ENCODE results near the gene IGFBP5. TPM values are rescaled to one million over a fixed set of nuclear protein-coding genes. Genes with fewer than 3 reads are reported as not detected.

The IGFBP5 gene
- total and polyA plus RNA-seq, 10 of the 15 experiments (the other 5 are each of a cell fraction or from before 2014, with no cell fraction given), result 2.8 TPM; not detected in 9

DNA sequence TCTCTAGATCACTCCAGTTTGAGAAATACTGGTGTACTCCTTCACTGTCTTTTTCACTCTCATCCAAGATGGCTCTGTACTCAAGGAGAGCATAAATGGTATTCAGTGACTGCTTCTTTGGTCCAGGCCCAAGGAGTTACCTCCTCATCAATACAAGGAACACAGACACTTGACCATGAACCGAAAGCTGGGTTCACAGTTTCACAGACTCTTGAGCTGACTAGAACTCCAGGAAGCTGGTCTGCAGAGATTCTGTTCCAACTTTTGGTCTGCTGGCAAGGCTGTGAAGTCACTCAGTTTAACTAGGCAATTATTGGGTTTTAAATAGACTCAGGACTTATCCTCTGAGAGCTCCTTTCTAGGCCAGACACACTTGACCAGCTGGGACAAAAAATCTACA lies 7.4 kb upstream of the IGFBP5 start:
- SMC1A ChIA-PET (ENCODE audit: uncharacterized antibody, unreplicated experiment), result interaction anchor here (0.6 kb wide), 1 partner anchor 405 kb away, joined by 3 read pairs; no protein-coding TSS in a partner anchor
- intact Hi-C loops (cut with micrococcal nuclease; ENCODE audit: unreplicated experiment), result no loop called here
- POLR2A ChIA-PET, result no interaction called here
- TF ChIP-seq SMAD1 (IDR thresholded peaks at IDR 0.05; ENCODE audit: low read depth, partially characterized antibody), result no peak
- no peak for TF ChIP-seq MYB (IDR thresholded peaks at IDR 0.05; ENCODE audit: borderline replicate concordance, low read depth, low read length)
- TF ChIP-seq CBFB (IDR thresholded peaks at IDR 0.05; ENCODE audit: low read depth), result no peak
- TF ChIP-seq ESRRA (IDR thresholded peaks at IDR 0.05; ENCODE audit: low read length), result no peak
- no peak for TF ChIP-seq NRF1 (conservative IDR thresholded peaks at IDR 0.05; ENCODE audit: low read depth, low read length)
- TF ChIP-seq ZSCAN29 (IDR thresholded peaks at IDR 0.05), result no peak
- H3K4me1 ChIP-seq (ENCODE audit: control insufficient read depth, insufficient read depth, low read length), result no peaks in the 10 kb centered on the region
- no peaks in the 10 kb centered on the region for H3K36me3 ChIP-seq (ENCODE audit: control insufficient read depth in 2 of 2, insufficient read depth in 2 of 2, low read length in 1 of 2)
- H4K20me1 ChIP-seq (ENCODE audit: control insufficient read depth, insufficient read depth), result no peaks in the 10 kb centered on the region
- WGBS (ENCODE audit: insufficient coverage, insufficient replicate concordance, low lambda C conversion rate, missing lambda C conversion rate), result 0% methylated on average over 1 of the region's 1 CpG
- DNase-seq (ENCODE audit: low read depth, low spot score) (no peak), ATAC-seq (no peak), FAIRE-seq (no peak)
- in situ Hi-C loops (cut with MboI), result loop anchor here (10.0 kb wide), 1 partner anchor 462 kb away; no protein-coding TSS in a partner anchor
- no peak overlapping the region for H3K27ac ChIP-seq (ENCODE audit: control insufficient read depth, insufficient read depth)
- CTCF ChIA-PET, result no interaction called here
- RAD21 ChIA-PET (ENCODE audit: unreplicated experiment), result no interaction called here
- no peaks in the 10 kb centered on the region for H3K79me2 ChIP-seq (ENCODE audit: control insufficient read depth, insufficient read depth, low read length)
- H3K27me3 ChIP-seq (replicated peaks in 1 of 2; ENCODE audit: control insufficient read depth in 2 of 2, insufficient read depth in 2 of 2, low read length in 1 of 2), result peaks cover 0 to 6% of the 10 kb centered on the region in 2 experiments; a peak in 1 of 4 replicates
- BruUV-seq (replicated peaks), result no TSS peak
- H2AFZ ChIP-seq (ENCODE audit: control insufficient read depth, low read depth, low read length), result no peak overlapping the region
- H3K9me3 ChIP-seq (replicated peaks; ENCODE audit: control insufficient read depth, insufficient read depth, low read length), result no peaks in the 10 kb centered on the region; the same call in 2 of the 3 replicates
- H3K9ac ChIP-seq (ENCODE audit: control insufficient read depth, insufficient read depth, low read length), result no peak overlapping the region
- H3K4me3 ChIP-seq, result no peak overlapping the region
- no peak overlapping the region for H3K4me2 ChIP-seq (ENCODE audit: control insufficient read depth, insufficient read depth)

- 12% methylated on average over 7 of the region's 7 CpGs for WGBS (ENCODE audit: insufficient coverage, insufficient replicate concordance, low lambda C conversion rate, missing lambda C conversion rate)
- ChIA-PET SMC1A (ENCODE audit: uncharacterized antibody, unreplicated experiment) (no interaction called here), POLR2A (no interaction called here), CTCF (interaction anchor here (0.8 to 3.5 kb wide), 4 partner anchors 20 to 950 kb away, joined by 3 to 26 read pairs (median 3); no protein-coding TSS in a partner anchor), RAD21 (ENCODE audit: unreplicated experiment) (no interaction called here)
- Histone ChIP-seq H3K36me3 (ENCODE audit: control insufficient read depth in 2 of 2, insufficient read depth in 2 of 2, low read length in 1 of 2) (no peaks in the 10 kb centered on the region), H4K20me1 (ENCODE audit: control insufficient read depth, insufficient read depth) (no peaks in the 10 kb centered on the region), H3K9ac (ENCODE audit: control insufficient read depth, insufficient read depth, low read length) (no peak overlapping the region), H3K4me3 (no peak overlapping the region), H3K27me3 (replicated peaks in 1 of 2; ENCODE audit: control insufficient read depth in 2 of 2, insufficient read depth in 2 of 2, low read length in 1 of 2) (peaks cover 0 to 6% of the 10 kb centered on the region in 2 experiments; a peak in 2 of 4 replicates), H3K4me1 (ENCODE audit: control insufficient read depth, insufficient read depth, low read length) (no peaks in the 10 kb centered on the region), H3K4me2 (ENCODE audit: control insufficient read depth, insufficient read depth) (no peak overlapping the region), H3K9me3 (replicated peaks; ENCODE audit: control insufficient read depth, insufficient read depth, low read length) (no peaks in the 10 kb centered on the region), H3K27ac (ENCODE audit: control insufficient read depth, insufficient read depth) (no peak overlapping the region), H3K79me2 (ENCODE audit: control insufficient read depth, insufficient read depth, low read length) (no peaks in the 10 kb centered on the region), H2AFZ (ENCODE audit: control insufficient read depth, low read depth, low read length) (no peak overlapping the region)
- intact Hi-C loops (cut with micrococcal nuclease; ENCODE audit: unreplicated experiment), result loop anchor here (2.0 kb wide), 1 partner anchor 465 kb away; no protein-coding TSS in a partner anchor
- in situ Hi-C loops (cut with MboI), result loop anchor here (10.0 kb wide), 1 partner anchor 463 kb away; no protein-coding TSS in a partner anchor
- FAIRE-seq (no peak), DNase-seq (ENCODE audit: low read depth, low spot score) (no peak), ATAC-seq (no peak)
- no TSS peak for BruUV-seq (replicated peaks)
- TF ChIP-seq ATF3 (IDR thresholded peaks at IDR 0.05; ENCODE audit: borderline replicate concordance, extremely low read depth, low read depth, low read length) (no peak), TBL1XR1 (IDR thresholded peaks at IDR 0.05; ENCODE audit: low read depth, low read length) (no peak), BRCA1 (IDR thresholded peaks at IDR 0.05; ENCODE audit: low read depth, low read length) (no peak), MAX (IDR thresholded peaks at IDR 0.05; ENCODE audit: low read depth, low read length) (no peak), PRDM15 (CRISPR knock-in tag; IDR thresholded peaks at IDR 0.05) (no peak), POLR2A (IDR thresholded peaks at IDR 0.05; ENCODE audit: low read depth, low read length) (no peak)
Measured at GRCh38 chr2:216701544-216701943, 6.2 kb upstream of the IGFBP5 start.

Data from GM12878 (cell line).